HEK293 (cell line): ENCODE measurements around the gene VSTM2B.

Source experiments
- OSR2 ChIP-seq: fragments of 450-650 bp; formaldehyde crosslinking; IDR thresholded peaks from 2 replicates; pipeline ENCODE4 v1.5.1; 2016; ENCODE audit warnings: missing biosample characterization, missing genetic modification characterization
- PRDM1 ChIP-seq: fragments of 450-650 bp; formaldehyde crosslinking; IDR thresholded peaks from 2 replicates; pipeline ENCODE4; 2016; ENCODE audit warnings: missing biosample characterization, missing genetic modification characterization
- PRDM4 ChIP-seq: fragments of 450-650 bp; formaldehyde crosslinking; IDR thresholded peaks from 2 replicates; pipeline ENCODE4 v1.5.1; 2017; ENCODE audit warnings: missing biosample characterization, missing genetic modification characterization
- TCF7L2 ChIP-seq: IDR thresholded peaks from 2 replicates; pipeline ENCODE4 v1.6.1; 2011; ENCODE audit warnings: low read depth, mild to moderate bottlenecking, inconsistent platforms, low read length, moderate library complexity, borderline replicate concordance
- WT1 ChIP-seq: fragments of 450-650 bp; formaldehyde crosslinking; IDR thresholded peaks from 2 replicates; pipeline ENCODE4 v1.5.1; 2016; ENCODE audit warnings: missing biosample characterization, missing genetic modification characterization
- ZBTB26 ChIP-seq: fragments of 450-650 bp; formaldehyde crosslinking; optimal IDR thresholded peaks from 2 replicates; pipeline ENCODE3; 2016; ENCODE audit warnings: missing biosample characterization, mild to moderate bottlenecking, missing genetic modification characterization
- ZNF174 ChIP-seq: fragments of 450-650 bp; formaldehyde crosslinking; IDR thresholded peaks from 2 replicates; pipeline ENCODE4 v1.5.0; 2017; ENCODE audit warnings: missing biosample characterization, mild to moderate bottlenecking, missing genetic modification characterization
- ZNF19 ChIP-seq: fragments of 450-650 bp; formaldehyde crosslinking; IDR thresholded peaks from 2 replicates; pipeline ENCODE4; 2016; ENCODE audit warnings: missing biosample characterization, missing genetic modification characterization, low read depth
- ZNF274 ChIP-seq, 2 experiments: fragments of 200-500 bp in 1 of 2; fragments of 450-650 bp in 1 of 2; sonication (Bioruptor generic) in 1 of 2; formaldehyde crosslinking in 1 of 2; IDR thresholded peaks; 2 replicates each; pipeline versions ENCODE4 v1.5.1 to v1.6.1; 2014 to 2016; ENCODE audit warnings: borderline replicate concordance in 1 of 2, inconsistent platforms in 1 of 2, low read length in 1 of 2, missing biosample characterization in 1 of 2, missing genetic modification characterization in 1 of 2
- ZNF416 ChIP-seq: fragments of 450-650 bp; formaldehyde crosslinking; IDR thresholded peaks from 2 replicates; pipeline ENCODE4 v1.5.1; 2016; ENCODE audit warnings: missing biosample characterization, missing genetic modification characterization
- ZNF600 ChIP-seq: fragments of 450-650 bp; formaldehyde crosslinking; IDR thresholded peaks from 2 replicates; pipeline ENCODE4 v1.5.1; 2016; ENCODE audit warnings: missing biosample characterization, missing genetic modification characterization
- ZNF654 ChIP-seq: fragments of 450-650 bp; formaldehyde crosslinking; IDR thresholded peaks from 2 replicates; pipeline ENCODE4 v1.5.1; 2016; ENCODE audit warnings: low read depth, missing biosample characterization, missing genetic modification characterization
- ZNF670 ChIP-seq: fragments of 450-650 bp; formaldehyde crosslinking; IDR thresholded peaks from 2 replicates; pipeline ENCODE4 v1.5.1; 2016; ENCODE audit warnings: missing biosample characterization, missing genetic modification characterization, low read depth
- ZNF701 ChIP-seq: fragments of 450-650 bp; formaldehyde crosslinking; IDR thresholded peaks from 2 replicates; pipeline ENCODE4 v1.5.1; 2016; ENCODE audit warnings: missing biosample characterization, missing genetic modification characterization
- TF ChIP-seq, protein P1 (sequence below): fragments of 450-650 bp; formaldehyde crosslinking; conservative IDR thresholded peaks from 2 replicates; pipeline ENCODE4 v1.5.1; 2016; ENCODE audit warnings: low read depth, missing biosample characterization, missing genetic modification characterization
- TF ChIP-seq, protein P2 (sequence below): fragments of 450-650 bp; formaldehyde crosslinking; IDR thresholded peaks from 2 replicates; pipeline ENCODE4 v1.5.1; 2017; ENCODE audit warnings: missing biosample characterization, missing genetic modification characterization
- TF ChIP-seq, protein P3 (sequence below): fragments of 450-650 bp; formaldehyde crosslinking; IDR thresholded peaks from 2 replicates; pipeline ENCODE4; 2016; ENCODE audit warnings: missing biosample characterization, missing genetic modification characterization
- TF ChIP-seq, protein P4 (sequence below): fragments of 450-650 bp; formaldehyde crosslinking; IDR thresholded peaks from 2 replicates; pipeline ENCODE4 v1.5.1; 2016; ENCODE audit warnings: missing biosample characterization, missing genetic modification characterization, low read depth
- TF ChIP-seq, protein P5 (sequence below): fragments of 450-650 bp; formaldehyde crosslinking; IDR thresholded peaks from 2 replicates; pipeline ENCODE4 v1.5.1; 2016; ENCODE audit warnings: missing biosample characterization, missing genetic modification characterization
- TF ChIP-seq, protein P6 (sequence below): fragments of 450-650 bp; formaldehyde crosslinking; IDR thresholded peaks from 2 replicates; pipeline ENCODE4 v1.5.1; 2016; ENCODE audit warnings: missing biosample characterization, missing genetic modification characterization
- TF ChIP-seq, protein P7 (sequence below): fragments of 450-650 bp; formaldehyde crosslinking; IDR thresholded peaks from 2 replicates; pipeline ENCODE4 v1.5.1; 2016; ENCODE audit warnings: missing biosample characterization, missing genetic modification characterization

Gene VSTM2B

DNA sequence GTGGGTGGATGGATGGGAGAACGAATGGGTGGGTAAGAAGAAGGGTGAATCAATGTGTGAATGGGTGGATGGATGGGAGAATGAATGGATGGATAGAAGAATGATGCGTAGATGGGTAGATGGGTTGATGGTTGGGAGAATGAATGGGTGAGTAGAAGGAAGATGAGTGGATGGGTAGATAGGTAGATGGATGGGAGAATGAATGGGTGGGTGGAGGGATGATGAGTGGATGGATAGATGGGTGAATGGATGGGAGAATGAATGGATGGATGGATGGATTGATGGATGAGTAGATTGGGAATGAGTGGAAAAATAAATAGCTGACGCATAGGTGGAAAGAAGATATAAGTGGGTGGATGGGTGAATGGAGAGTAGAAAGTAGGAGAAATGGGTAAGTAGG is 16.5 kb downstream of the VSTM2B start (continued):
- TF ChIP-seq, protein P1, sequence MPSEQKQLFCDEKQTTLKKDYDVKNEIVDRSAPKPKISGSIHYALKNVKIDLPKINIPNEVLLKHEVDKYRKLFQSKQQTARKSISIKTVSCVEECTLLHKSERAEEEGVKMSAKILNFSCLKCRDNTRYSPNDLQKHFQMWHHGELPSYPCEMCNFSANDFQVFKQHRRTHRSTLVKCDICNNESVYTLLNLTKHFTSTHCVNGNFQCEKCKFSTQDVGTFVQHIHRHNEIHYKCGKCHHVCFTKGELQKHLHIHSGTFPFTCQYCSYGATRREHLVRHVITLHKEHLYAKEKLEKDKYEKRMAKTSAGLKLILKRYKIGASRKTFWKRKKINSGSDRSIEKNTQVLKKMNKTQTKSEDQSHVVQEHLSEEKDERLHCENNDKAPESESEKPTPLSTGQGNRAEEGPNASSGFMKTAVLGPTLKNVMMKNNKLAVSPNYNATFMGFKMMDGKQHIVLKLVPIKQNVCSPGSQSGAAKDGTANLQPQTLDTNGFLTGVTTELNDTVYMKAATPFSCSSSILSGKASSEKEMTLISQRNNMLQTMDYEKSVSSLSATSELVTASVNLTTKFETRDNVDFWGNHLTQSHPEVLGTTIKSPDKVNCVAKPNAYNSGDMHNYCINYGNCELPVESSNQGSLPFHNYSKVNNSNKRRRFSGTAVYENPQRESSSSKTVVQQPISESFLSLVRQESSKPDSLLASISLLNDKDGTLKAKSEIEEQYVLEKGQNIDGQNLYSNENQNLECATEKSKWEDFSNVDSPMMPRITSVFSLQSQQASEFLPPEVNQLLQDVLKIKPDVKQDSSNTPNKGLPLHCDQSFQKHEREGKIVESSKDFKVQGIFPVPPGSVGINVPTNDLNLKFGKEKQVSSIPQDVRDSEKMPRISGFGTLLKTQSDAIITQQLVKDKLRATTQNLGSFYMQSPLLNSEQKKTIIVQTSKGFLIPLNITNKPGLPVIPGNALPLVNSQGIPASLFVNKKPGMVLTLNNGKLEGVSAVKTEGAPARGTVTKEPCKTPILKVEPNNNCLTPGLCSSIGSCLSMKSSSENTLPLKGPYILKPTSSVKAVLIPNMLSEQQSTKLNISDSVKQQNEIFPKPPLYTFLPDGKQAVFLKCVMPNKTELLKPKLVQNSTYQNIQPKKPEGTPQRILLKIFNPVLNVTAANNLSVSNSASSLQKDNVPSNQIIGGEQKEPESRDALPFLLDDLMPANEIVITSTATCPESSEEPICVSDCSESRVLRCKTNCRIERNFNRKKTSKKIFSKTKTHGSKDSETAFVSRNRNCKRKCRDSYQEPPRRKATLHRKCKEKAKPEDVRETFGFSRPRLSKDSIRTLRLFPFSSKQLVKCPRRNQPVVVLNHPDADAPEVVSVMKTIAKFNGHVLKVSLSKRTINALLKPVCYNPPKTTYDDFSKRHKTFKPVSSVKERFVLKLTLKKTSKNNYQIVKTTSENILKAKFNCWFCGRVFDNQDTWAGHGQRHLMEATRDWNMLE, result no peak
- TF ChIP-seq, protein P2, sequence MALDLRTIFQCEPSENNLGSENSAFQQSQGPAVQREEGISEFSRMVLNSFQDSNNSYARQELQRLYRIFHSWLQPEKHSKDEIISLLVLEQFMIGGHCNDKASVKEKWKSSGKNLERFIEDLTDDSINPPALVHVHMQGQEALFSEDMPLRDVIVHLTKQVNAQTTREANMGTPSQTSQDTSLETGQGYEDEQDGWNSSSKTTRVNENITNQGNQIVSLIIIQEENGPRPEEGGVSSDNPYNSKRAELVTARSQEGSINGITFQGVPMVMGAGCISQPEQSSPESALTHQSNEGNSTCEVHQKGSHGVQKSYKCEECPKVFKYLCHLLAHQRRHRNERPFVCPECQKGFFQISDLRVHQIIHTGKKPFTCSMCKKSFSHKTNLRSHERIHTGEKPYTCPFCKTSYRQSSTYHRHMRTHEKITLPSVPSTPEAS (tag by site-specific recombination), result no peak
- TF ChIP-seq, protein P3, sequence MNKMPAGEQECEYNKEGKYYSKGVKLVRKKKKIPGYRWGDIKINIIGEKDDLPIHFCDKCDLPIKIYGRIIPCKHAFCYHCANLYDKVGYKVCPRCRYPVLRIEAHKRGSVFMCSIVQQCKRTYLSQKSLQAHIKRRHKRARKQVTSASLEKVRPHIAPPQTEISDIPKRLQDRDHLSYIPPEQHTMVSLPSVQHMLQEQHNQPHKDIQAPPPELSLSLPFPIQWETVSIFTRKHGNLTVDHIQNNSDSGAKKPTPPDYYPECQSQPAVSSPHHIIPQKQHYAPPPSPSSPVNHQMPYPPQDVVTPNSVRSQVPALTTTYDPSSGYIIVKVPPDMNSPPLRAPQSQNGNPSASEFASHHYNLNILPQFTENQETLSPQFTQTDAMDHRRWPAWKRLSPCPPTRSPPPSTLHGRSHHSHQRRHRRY (tag by site-specific recombination), result no peak; the same call in 1 of the 2 replicates
- TF ChIP-seq PRDM1 (0 out of 2 replicates have a peak, but pooled peaks have one; percentile 35), PRDM4 (tag by site-specific recombination) (no peak), ZNF654 (tag by site-specific recombination) (no peak), ZNF670 (no peak), WT1 (tag by site-specific recombination) (no peak), ZNF701 (tag by site-specific recombination) (no peak), ZBTB26 (tag by site-specific recombination) (no peak), TCF7L2 (no peak), ZNF19 (tag by site-specific recombination) (no peak), OSR2 (no peak), ZNF416 (tag by site-specific recombination) (no peak), ZNF274 (IDR thresholded peaks at IDR 0.05; ENCODE audit: low read length) (no peak), ZNF274 (tag by site-specific recombination; IDR thresholded peaks at IDR 0.05; ENCODE audit: borderline replicate concordance) (0 out of 2 replicates have a peak, but pooled peaks have one; percentile 11), ZNF174 (tag by site-specific recombination) (no peak), ZNF600 (tag by site-specific recombination) (no peak)
- TF ChIP-seq, protein P4, sequence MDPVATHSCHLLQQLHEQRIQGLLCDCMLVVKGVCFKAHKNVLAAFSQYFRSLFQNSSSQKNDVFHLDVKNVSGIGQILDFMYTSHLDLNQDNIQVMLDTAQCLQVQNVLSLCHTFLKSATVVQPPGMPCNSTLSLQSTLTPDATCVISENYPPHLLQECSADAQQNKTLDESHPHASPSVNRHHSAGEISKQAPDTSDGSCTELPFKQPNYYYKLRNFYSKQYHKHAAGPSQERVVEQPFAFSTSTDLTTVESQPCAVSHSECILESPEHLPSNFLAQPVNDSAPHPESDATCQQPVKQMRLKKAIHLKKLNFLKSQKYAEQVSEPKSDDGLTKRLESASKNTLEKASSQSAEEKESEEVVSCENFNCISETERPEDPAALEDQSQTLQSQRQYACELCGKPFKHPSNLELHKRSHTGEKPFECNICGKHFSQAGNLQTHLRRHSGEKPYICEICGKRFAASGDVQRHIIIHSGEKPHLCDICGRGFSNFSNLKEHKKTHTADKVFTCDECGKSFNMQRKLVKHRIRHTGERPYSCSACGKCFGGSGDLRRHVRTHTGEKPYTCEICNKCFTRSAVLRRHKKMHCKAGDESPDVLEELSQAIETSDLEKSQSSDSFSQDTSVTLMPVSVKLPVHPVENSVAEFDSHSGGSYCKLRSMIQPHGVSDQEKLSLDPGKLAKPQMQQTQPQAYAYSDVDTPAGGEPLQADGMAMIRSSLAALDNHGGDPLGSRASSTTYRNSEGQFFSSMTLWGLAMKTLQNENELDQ, result no peak
- TF ChIP-seq, protein P5, sequence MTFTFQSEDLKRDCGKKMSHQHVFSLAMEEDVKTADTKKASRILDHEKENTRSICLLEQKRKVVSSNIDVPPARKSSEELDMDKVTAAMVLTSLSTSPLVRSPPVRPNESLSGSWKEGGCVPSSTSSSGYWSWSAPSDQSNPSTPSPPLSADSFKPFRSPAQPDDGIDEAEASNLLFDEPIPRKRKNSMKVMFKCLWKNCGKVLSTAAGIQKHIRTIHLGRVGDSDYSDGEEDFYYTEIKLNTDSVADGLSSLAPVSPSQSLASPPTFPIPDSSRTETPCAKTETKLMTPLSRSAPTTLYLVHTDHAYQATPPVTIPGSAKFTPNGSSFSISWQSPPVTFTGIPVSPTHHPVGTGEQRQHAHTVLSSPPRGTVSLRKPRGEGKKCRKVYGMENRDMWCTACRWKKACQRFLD (tag by site-specific recombination), result no peak
- TF ChIP-seq, protein P6, sequence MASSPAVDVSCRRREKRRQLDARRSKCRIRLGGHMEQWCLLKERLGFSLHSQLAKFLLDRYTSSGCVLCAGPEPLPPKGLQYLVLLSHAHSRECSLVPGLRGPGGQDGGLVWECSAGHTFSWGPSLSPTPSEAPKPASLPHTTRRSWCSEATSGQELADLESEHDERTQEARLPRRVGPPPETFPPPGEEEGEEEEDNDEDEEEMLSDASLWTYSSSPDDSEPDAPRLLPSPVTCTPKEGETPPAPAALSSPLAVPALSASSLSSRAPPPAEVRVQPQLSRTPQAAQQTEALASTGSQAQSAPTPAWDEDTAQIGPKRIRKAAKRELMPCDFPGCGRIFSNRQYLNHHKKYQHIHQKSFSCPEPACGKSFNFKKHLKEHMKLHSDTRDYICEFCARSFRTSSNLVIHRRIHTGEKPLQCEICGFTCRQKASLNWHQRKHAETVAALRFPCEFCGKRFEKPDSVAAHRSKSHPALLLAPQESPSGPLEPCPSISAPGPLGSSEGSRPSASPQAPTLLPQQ (tag by site-specific recombination), result no peak
- TF ChIP-seq, protein P7, sequence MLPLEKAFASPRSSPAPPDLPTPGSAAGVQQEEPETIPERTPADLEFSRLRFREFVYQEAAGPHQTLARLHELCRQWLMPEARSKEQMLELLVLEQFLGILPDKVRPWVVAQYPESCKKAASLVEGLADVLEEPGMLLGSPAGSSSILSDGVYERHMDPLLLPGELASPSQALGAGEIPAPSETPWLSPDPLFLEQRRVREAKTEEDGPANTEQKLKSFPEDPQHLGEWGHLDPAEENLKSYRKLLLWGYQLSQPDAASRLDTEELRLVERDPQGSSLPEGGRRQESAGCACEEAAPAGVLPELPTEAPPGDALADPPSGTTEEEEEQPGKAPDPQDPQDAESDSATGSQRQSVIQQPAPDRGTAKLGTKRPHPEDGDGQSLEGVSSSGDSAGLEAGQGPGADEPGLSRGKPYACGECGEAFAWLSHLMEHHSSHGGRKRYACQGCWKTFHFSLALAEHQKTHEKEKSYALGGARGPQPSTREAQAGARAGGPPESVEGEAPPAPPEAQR (tag by site-specific recombination), result no peak
